Stimulated activated CD4-positive, alpha-beta T cell treated with anti-CD3 and anti-CD28 coated beads, Interleukin-4, amount 100 ng/mL, for 24 hours (primary cell): ENCODE data around the gene TRPC1.
A peak's percentile ranks its signal among the peaks of the same experiment; 100 is the strongest.
"Not testable (repeated sequence)": the region's sequence is repeated elsewhere in the genome, so short reads cannot be mapped to it uniquely, and the experiment has no call there.

Experiments
- DNase-seq: peaks from one replicate; pipeline ENCODE4 v3.0.0-alpha.2; 2020

The TRPC1 gene

GRCh38 chr3:142723968-142724681 is at the start of gene TRPC1:
TRPC1 (plus strand) TSS chr3:142724034; CDS start chr3:142724560, 526 bp downstream.
- DNase-seq = peak; percentile 73

GRCh38 chr3:142676151-142676550 is 47.7 kb upstream of the TRPC1 start:
- no peak for DNase-seq

- no peak for DNase-seq
Observed at GRCh38 chr3:142680710-142681109, 43.1 kb upstream of the TRPC1 start.

GRCh38 chr3:142690613-142691012 is 33.2 kb upstream of the TRPC1 start:
- DNase-seq = no peak

- no peak for DNase-seq
Observed at GRCh38 chr3:142691527-142691926, 32.3 kb upstream of the TRPC1 start.

GRCh38 chr3:142693136-142693853 is 30.5 kb upstream of the TRPC1 start:
- DNase-seq = no peak

- DNase-seq = no peak
Observed at GRCh38 chr3:142694225-142694624, 29.6 kb upstream of the TRPC1 start.

- no peak for DNase-seq
Observed at GRCh38 chr3:142705198-142705597, 18.6 kb upstream of the TRPC1 start.

- no peak for DNase-seq
Observed at GRCh38 chr3:142706321-142707127, 17.3 kb upstream of the TRPC1 start.

- DNase-seq = no peak
Observed at GRCh38 chr3:142709207-142709606, 14.6 kb upstream of the TRPC1 start.

- not testable (repeated sequence) for DNase-seq
Observed at GRCh38 chr3:142714882-142715281, 9.0 kb upstream of the TRPC1 start.

- DNase-seq = no peak
Observed at GRCh38 chr3:142716102-142716501, 7.7 kb upstream of the TRPC1 start.

GRCh38 chr3:142723665-142723967 is 218 bp upstream of the TRPC1 start:
- DNase-seq = no peak

GRCh38 chr3:142724682-142725356 is 985 bp downstream of the TRPC1 start:
- DNase-seq = no peak

GRCh38 chr3:142725357-142725739 is 1.5 kb downstream of the TRPC1 start:
- DNase-seq = no peak

- no peak for DNase-seq
Observed at GRCh38 chr3:142726017-142726416, 2.2 kb downstream of the TRPC1 start.

GRCh38 chr3:142732066-142732465 is 8.2 kb downstream of the TRPC1 start:
- DNase-seq = no peak

GRCh38 chr3:142734834-142735233 is 11.0 kb downstream of the TRPC1 start:
- no peak for DNase-seq

- no peak for DNase-seq
Observed at GRCh38 chr3:142735462-142735861, 11.6 kb downstream of the TRPC1 start.

- DNase-seq = no peak
Observed at GRCh38 chr3:142738396-142738795, 14.6 kb downstream of the TRPC1 start.

- DNase-seq = no peak
Observed at GRCh38 chr3:142746646-142747045, 22.8 kb downstream of the TRPC1 start.

- not testable (repeated sequence) for DNase-seq
Observed at GRCh38 chr3:142750531-142750930, 26.7 kb downstream of the TRPC1 start.

- DNase-seq = not testable (repeated sequence)
Observed at GRCh38 chr3:142752605-142753004, 28.8 kb downstream of the TRPC1 start.
